Nephron (organoid): ENCODE results near the gene NDST3.

Experiments used
- H3K27ac Mint-ChIP-seq, 3 experiments: 2 replicates each; pipeline ENCODE4 v1.8.0; 2020; ENCODE audit warnings: mixed read lengths in 3 of 3, mild to moderate bottlenecking in 2 of 3, moderate library complexity in 1 of 3
- H3K27me3 Mint-ChIP-seq: 2 replicates; pipeline ENCODE4 v1.8.0; 2021; ENCODE audit warnings: low read depth, mild to moderate bottlenecking, moderate library complexity, mixed read lengths
- H3K36me3 Mint-ChIP-seq: 2 replicates; pipeline ENCODE4 v1.8.0; 2020; ENCODE audit warnings: low read depth, mixed read lengths
- H3K4me1 Mint-ChIP-seq: 2 replicates; pipeline ENCODE4 v1.8.0; 2020; ENCODE audit warnings: mixed read lengths
- H3K4me3 Mint-ChIP-seq, 3 experiments: 2 replicates each; pipeline ENCODE4 v1.8.0; 2020; ENCODE audit warnings: mild to moderate bottlenecking in 3 of 3, mixed read lengths in 3 of 3, moderate library complexity in 2 of 3
- H3K9me3 Mint-ChIP-seq: 2 replicates; pipeline ENCODE4 v1.8.0; 2020; ENCODE audit warnings: mixed read lengths
- CTCF ChIP-seq, 3 experiments: fragments of 200-600 bp; sonication (generic); IDR thresholded peaks; one replicate each; pipeline ENCODE4 v1.5.0; 2021; ENCODE audit warnings: antibody characterized with exemption in 3 of 3; ENCODE audit not compliant: unreplicated experiment in 3 of 3

NDST3 gene

DNA sequence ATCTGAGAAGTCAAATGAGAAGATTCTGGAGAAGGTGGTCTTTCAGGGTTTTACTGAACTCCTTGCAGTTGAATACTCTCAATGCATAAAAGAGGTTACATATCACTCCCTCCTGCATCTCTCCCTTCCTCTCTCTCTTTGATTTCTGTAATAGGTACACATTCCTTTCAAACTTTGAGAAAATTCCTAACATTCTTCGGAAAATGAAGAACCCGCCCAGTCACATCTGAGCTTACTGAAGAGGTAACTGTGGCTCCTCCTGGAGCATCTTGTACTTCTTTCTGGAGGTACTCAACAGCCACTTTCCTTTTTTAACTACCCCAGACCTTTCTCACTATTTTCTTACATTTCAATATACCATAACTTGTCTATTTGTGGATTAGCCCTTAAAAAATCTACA is 24.7 kb downstream of the NDST3 start:
- TF ChIP-seq CTCF (IDR thresholded peaks at IDR 0.05; ENCODE audit: unreplicated experiment in 3 of 3) = no peak
- H3K36me3 Mint-ChIP-seq = peaks cover 13% of the 10 kb centered on the region
- no peak overlapping the region for H3K4me3 Mint-ChIP-seq
- no peaks in the 10 kb centered on the region for H3K27me3 Mint-ChIP-seq
- H3K9me3 Mint-ChIP-seq = no peaks in the 10 kb centered on the region
- H3K27ac Mint-ChIP-seq = no peak overlapping the region
- no peaks in the 10 kb centered on the region for H3K4me1 Mint-ChIP-seq

GRCh38 chr4:118059397-118059796 is 25.1 kb downstream of the NDST3 start:
- Mint-ChIP-seq H3K4me1 (no peaks in the 10 kb centered on the region), H3K9me3 (no peaks in the 10 kb centered on the region), H3K36me3 (peaks cover 12% of the 10 kb centered on the region), H3K27ac (no peak overlapping the region), H3K27me3 (no peaks in the 10 kb centered on the region), H3K4me3 (no peak overlapping the region)
- TF ChIP-seq CTCF (IDR thresholded peaks at IDR 0.05; ENCODE audit: unreplicated experiment in 3 of 3) = no peak

GRCh38 chr4:118076958-118077766 is 42.9 kb downstream of the NDST3 start:
- no peak overlapping the region for H3K27ac Mint-ChIP-seq
- no peaks in the 10 kb centered on the region for H3K27me3 Mint-ChIP-seq
- no peak for TF ChIP-seq CTCF (IDR thresholded peaks at IDR 0.05; ENCODE audit: unreplicated experiment in 3 of 3)
- H3K9me3 Mint-ChIP-seq = peaks cover 39% of the 10 kb centered on the region
- H3K4me3 Mint-ChIP-seq = no peak overlapping the region
- H3K4me1 Mint-ChIP-seq = no peaks in the 10 kb centered on the region
- H3K36me3 Mint-ChIP-seq = peaks cover 5% of the 10 kb centered on the region

- H3K36me3 Mint-ChIP-seq = peaks cover 5% of the 10 kb centered on the region
- H3K4me3 Mint-ChIP-seq = no peak overlapping the region
- TF ChIP-seq CTCF (IDR thresholded peaks at IDR 0.05; ENCODE audit: unreplicated experiment in 3 of 3) = no peak
- H3K27ac Mint-ChIP-seq = no peak overlapping the region
- H3K27me3 Mint-ChIP-seq = no peaks in the 10 kb centered on the region
- peaks cover 37% of the 10 kb centered on the region for H3K9me3 Mint-ChIP-seq
- H3K4me1 Mint-ChIP-seq = no peaks in the 10 kb centered on the region
These were observed 43.5 kb downstream of the NDST3 start for GRCh38 chr4:118077767-118078105.

- peaks cover 5% of the 10 kb centered on the region for H3K36me3 Mint-ChIP-seq
- no peak overlapping the region for H3K27ac Mint-ChIP-seq
- no peak for TF ChIP-seq CTCF (IDR thresholded peaks at IDR 0.05; ENCODE audit: unreplicated experiment in 3 of 3)
- no peak overlapping the region for H3K4me3 Mint-ChIP-seq
- H3K27me3 Mint-ChIP-seq = no peaks in the 10 kb centered on the region
- no peaks in the 10 kb centered on the region for H3K4me1 Mint-ChIP-seq
- H3K9me3 Mint-ChIP-seq = peaks cover 16% of the 10 kb centered on the region
These were observed 47.1 kb downstream of the NDST3 start for GRCh38 chr4:118081434-118081833.

DNA sequence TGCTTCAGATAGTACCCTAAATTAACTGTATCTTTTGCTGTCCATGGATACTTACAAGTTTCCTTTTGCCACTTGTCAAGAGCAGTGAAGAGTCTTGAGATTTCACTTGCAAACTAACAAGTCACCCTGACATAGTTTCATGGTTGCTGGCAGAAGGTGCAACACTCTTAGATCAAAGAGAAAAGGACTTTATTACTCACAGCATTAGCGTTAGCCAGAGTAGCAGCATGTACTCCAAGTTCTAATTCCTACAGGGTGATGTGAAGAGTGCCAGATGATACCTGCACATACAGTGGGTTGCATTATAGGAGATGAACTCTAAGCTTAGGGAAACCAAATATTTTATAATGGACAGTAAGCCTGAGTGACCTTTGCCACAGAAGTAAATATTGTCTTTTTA is 47.9 kb downstream of the NDST3 start:
- H3K4me1 Mint-ChIP-seq = no peaks in the 10 kb centered on the region
- no peaks in the 10 kb centered on the region for H3K36me3 Mint-ChIP-seq
- no peak overlapping the region for H3K4me3 Mint-ChIP-seq
- no peak for TF ChIP-seq CTCF (IDR thresholded peaks at IDR 0.05; ENCODE audit: unreplicated experiment in 3 of 3)
- H3K27ac Mint-ChIP-seq = no peak overlapping the region
- H3K9me3 Mint-ChIP-seq = peaks cover 8% of the 10 kb centered on the region
- no peaks in the 10 kb centered on the region for H3K27me3 Mint-ChIP-seq
